MM.1S (cell line): Measurements from ENCODE around the gene EXOSC5.

ENCODE experiments used
- EZH2 ChIP-seq: fragments of 300-600 bp; sonication (generic); optimal IDR thresholded peaks from 2 replicates; pipeline ENCODE3; 2017; ENCODE audit warnings: low read depth, mild to moderate bottlenecking, antibody characterized with exemption, low read length, mixed read lengths
- EZH2phosphoT487 ChIP-seq: fragments of 300-600 bp; sonication (generic); IDR thresholded peaks from 2 replicates; pipeline ENCODE4 v1.6.1; 2018; ENCODE audit warnings: antibody characterized with exemption, low read length
- TF ChIP-seq, protein P1 (sequence below): fragments of 300-600 bp; sonication (generic); IDR thresholded peaks from 2 replicates; pipeline ENCODE4 v1.5.1; 2016; ENCODE audit warnings: antibody characterized with exemption, low read length, mixed read lengths

DNA sequence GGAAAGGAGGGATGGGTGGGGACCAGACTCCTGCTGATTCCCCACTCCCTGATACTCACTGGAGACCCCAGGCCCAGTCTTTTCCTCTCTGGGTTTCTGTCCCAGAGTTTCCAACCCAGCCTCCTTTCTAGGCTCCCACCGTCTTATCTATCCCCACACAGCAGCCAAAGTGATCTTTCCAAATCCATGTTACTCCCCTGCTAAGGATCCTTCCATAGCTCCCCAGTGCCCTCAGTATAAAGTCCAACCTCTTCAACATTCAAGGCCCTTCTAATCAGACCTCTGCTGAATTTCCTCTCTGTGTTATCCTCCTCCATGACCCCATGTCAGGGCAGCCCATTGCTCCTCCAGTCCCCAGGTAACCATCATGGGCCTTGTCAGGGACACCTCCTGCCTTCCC, 42.1 kb downstream of the EXOSC5 start:
- TF ChIP-seq, protein P1, sequence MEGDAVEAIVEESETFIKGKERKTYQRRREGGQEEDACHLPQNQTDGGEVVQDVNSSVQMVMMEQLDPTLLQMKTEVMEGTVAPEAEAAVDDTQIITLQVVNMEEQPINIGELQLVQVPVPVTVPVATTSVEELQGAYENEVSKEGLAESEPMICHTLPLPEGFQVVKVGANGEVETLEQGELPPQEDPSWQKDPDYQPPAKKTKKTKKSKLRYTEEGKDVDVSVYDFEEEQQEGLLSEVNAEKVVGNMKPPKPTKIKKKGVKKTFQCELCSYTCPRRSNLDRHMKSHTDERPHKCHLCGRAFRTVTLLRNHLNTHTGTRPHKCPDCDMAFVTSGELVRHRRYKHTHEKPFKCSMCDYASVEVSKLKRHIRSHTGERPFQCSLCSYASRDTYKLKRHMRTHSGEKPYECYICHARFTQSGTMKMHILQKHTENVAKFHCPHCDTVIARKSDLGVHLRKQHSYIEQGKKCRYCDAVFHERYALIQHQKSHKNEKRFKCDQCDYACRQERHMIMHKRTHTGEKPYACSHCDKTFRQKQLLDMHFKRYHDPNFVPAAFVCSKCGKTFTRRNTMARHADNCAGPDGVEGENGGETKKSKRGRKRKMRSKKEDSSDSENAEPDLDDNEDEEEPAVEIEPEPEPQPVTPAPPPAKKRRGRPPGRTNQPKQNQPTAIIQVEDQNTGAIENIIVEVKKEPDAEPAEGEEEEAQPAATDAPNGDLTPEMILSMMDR = no peak
- TF ChIP-seq EZH2 (no peak), EZH2phosphoT487 (no peak)
